Activated naive CD8-positive, alpha-beta T cell treated with anti-CD3 and anti-CD28 coated beads, Interleukin-2, amount 50 U/mL, for 16 hours (primary cell): ENCODE measurements around the gene PLP2.

ENCODE experiments used
- DNase-seq: peaks from one replicate; pipeline ENCODE4 v3.0.0-alpha.2; 2020; ENCODE audit warnings: low read depth, low spot score

Gene PLP2

GRCh38 chrX:49209434-49210251, 37.9 kb downstream of the PLP2 start:
- DNase-seq: no peak

DNA sequence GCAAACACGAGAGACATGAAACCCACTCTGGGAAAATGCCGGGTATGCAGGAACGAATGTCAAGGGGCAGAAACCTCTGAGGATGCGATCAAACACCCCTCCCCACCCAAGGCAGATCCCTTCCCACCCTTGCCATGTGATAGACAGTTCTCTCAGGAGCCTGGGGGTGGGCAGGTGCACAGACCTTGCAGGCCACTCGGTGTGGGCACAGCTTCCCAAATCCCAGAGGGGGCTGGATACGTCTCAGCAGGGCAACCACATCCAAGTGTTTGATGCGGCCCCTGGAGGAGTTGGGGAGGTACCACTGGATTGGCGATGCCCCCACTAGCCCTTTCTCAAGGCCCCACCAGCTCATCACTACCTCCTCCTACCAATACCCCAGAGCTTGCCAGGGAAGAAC, 38.7 kb downstream of the PLP2 start:
- no peak for DNase-seq

DNA sequence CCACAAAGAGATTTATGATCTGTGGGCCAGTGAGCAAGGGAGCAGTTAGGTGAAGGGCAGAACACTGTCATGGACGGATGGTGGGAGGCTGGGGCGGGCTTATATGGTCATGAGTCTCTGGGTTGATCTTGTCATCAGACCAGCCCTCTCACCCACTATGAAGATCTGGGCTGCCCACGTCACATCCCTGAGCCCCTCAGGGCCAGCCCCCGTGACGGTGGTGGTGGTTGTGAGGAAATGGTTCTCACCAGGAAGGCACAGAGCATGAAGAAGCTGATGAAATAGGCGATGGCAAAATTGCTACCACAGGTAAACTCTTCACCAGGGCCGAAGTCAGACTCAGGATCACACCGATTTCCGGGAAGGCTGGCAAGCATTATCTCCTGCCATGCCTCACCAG, 39.4 kb downstream of the PLP2 start:
- DNase-seq: no peak

- no peak for DNase-seq
Observed at GRCh38 chrX:49212209-49212608, 40.5 kb downstream of the PLP2 start.

DNA sequence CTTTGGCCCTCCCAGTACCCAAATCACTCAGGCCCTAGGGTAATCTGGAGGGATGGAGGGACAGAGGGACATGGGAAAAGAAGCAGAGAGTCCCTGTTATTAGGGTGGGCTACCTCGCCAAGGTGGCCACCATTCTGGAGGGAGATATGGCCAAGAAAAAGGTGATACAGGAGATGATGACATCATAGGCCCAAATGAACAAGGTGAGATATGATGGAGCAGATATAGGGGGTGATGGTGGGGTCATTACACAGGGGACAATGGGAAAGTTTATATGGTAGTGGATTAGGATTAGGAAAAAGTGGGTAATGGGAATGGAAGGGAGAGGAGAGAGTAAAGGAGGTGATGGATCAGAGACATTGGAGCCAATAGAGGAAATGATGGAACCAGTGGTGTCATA, 41.2 kb downstream of the PLP2 start:
- no peak for DNase-seq

DNA sequence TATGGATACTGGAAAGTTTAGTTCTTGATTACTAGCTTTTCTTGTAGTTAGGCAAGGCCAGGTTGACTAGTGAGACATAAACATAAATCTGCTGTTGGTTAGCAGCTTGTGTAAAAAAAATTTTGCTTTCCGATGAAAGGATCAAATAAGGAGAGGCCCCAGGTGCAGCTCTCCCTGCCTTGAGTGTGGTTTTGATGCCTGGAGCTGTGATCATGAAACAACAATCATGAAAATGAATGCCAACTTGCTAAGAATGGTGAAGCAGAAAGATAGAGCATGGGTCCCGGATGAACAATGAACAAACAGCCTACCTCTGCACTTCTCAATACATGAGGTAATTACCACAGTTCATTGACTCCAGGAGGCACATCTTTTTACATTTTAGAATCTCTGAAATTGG, 42.7 kb downstream of the PLP2 start:
- no peak for DNase-seq

- no peak for DNase-seq
Observed at GRCh38 chrX:49214996-49215526, 43.4 kb downstream of the PLP2 start.

DNA sequence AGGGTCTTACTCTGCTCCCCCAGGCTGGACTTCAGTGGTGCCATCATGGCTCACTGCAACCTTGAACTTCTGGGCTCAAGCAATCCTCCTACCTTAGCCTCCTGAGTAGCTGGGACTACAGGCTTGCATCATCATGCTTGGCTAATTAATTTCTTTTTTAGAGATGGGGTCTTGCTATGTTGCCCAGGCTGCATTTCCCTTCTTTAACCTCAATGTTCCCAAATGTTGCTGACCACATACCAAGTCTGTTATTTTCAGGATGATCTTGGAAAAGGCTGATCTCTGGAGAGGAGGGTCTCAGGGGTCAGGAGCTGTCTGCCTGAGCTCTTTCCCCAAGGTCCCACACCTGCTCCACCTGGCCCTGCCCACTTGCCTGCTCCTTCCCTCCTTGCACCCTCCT, 48.4 kb downstream of the PLP2 start:
- no peak for DNase-seq

GRCh38 chrX:49221868-49222267, 50.2 kb downstream of the PLP2 start:
- no peak for DNase-seq
